Tibial nerve (tissue), 4 donors: ENCODE results near the gene RSRP1. TPM values are rescaled to one million over a fixed set of nuclear protein-coding genes. Genes with fewer than 3 reads are reported as not detected.

Source experiments
- DNase-seq, 2 donors: peaks; one replicate each; pipeline ENCODE4 v3.0.0-alpha.2; 2019; ENCODE audit warnings: low spot score in 2 of 2
- H3K27ac ChIP-seq, 4 donors: fragments of 200-600 bp; sonication (generic) in 3 of 4; one replicate each; pipeline ENCODE4 v1.5.1; 2017 to 2019; ENCODE audit warnings: mild to moderate bottlenecking in 1 of 4
- H3K27me3 ChIP-seq, 2 donors: fragments of 200-600 bp; sonication (generic) in 1 of 2; one replicate each; pipeline versions ENCODE4 v1.5.1 to v1.6.0; 2017 to 2019
- H3K36me3 ChIP-seq, 3 donors: fragments of 200-600 bp; sonication (generic); one replicate each; pipeline ENCODE4 v1.5.1; 2018 to 2019
- H3K4me1 ChIP-seq, 4 donors: fragments of 200-600 bp; sonication (generic) in 3 of 4; one replicate each; pipeline ENCODE4 v1.5.1; 2017 to 2019
- H3K4me3 ChIP-seq, 4 donors: fragments of 200-600 bp; sonication (generic) in 3 of 4; one replicate each; pipeline ENCODE4 v1.5.1; 2017 to 2019; ENCODE audit warnings: mild to moderate bottlenecking in 1 of 4, moderate library complexity in 1 of 4
- H3K9me3 ChIP-seq, 4 donors: fragments of 200-600 bp; sonication (generic) in 3 of 4; one replicate each; pipeline ENCODE4 v1.5.1; 2017 to 2019
- CTCF ChIP-seq, 5 experiments: fragments of 200-600 bp in 3 of 5; fragments of 450-650 bp in 2 of 5; sonication (generic) in 3 of 5; IDR thresholded peaks; one replicate each; pipeline ENCODE4 v1.5.1; 2016 to 2019; ENCODE audit warnings: antibody characterized with exemption in 5 of 5, mild to moderate bottlenecking in 3 of 5, moderate library complexity in 2 of 5
- EP300 ChIP-seq, 2 donors: sonication (generic); formaldehyde crosslinking; IDR thresholded peaks; one replicate each; pipeline ENCODE4 v1.6.1; 2017; ENCODE audit warnings: antibody characterized with exemption in 2 of 2, mild to moderate bottlenecking in 1 of 2
- POLR2A ChIP-seq, 2 donors: fragments of 450-650 bp; IDR thresholded peaks; one replicate each; pipeline ENCODE4 v1.6.1; 2017; ENCODE audit warnings: antibody characterized with exemption in 2 of 2, mild to moderate bottlenecking in 2 of 2, moderate library complexity in 2 of 2
- WGBS, 2 donors: methylation state at CpG; one replicate each; pipeline ENCODE4 v1.1.5; 2018; 5-methylcytosine and 5-hydroxymethylcytosine counted together
- total RNA-seq, 4 donors: library from RNA; depleted of rRNA; stranded (reverse); fragments of >200 nt; gene quantifications; one replicate each; pipeline ENCODE4 v1.1.0, GENCODE V29; 2016

Gene RSRP1
- total RNA-seq, 4 donors from 2014 or later, result 169 to 191 (median 178) TPM

- Histone ChIP-seq H3K36me3 (no peaks in the 10 kb centered on the region), H3K27me3 (peaks cover 0 to 17% of the 10 kb centered on the region in 2 donors), H3K9me3 (no peaks in the 10 kb centered on the region), H3K27ac (no peak overlapping the region), H3K4me3 (no peak overlapping the region), H3K4me1 (peaks cover 0 to 13% (median 0%) of the 10 kb centered on the region in 4 donors)
- DNase-seq, result no peak
- 29 to 62% methylated on average over 20 of the region's 20 CpGs for WGBS, 2 donors
- TF ChIP-seq CTCF (IDR thresholded peaks at IDR 0.05), result no peak
- TF ChIP-seq EP300 (IDR thresholded peaks at IDR 0.05), result no peak
- no peak for TF ChIP-seq POLR2A (IDR thresholded peaks at IDR 0.05)
Observed at GRCh38 chr1:25197235-25197975, 49.8 kb downstream of the RSRP1 start.

- TF ChIP-seq EP300 (IDR thresholded peaks at IDR 0.05), result no peak
- no peak for TF ChIP-seq CTCF (IDR thresholded peaks at IDR 0.05)
- no peak for TF ChIP-seq POLR2A (IDR thresholded peaks at IDR 0.05)
- H3K27ac ChIP-seq, result no peak overlapping the region
- 76 to 81% methylated on average over 7 of the region's 7 CpGs for WGBS, 2 donors
Observed at GRCh38 chr1:25196830-25197229, 50.4 kb downstream of the RSRP1 start.

GRCh38 chr1:25195835-25196234, 51.4 kb downstream of the RSRP1 start:
- WGBS, 2 donors, result 69 to 76% methylated on average over 6 of the region's 6 CpGs
- Histone ChIP-seq H3K36me3 (no peaks in the 10 kb centered on the region), H3K9me3 (no peaks in the 10 kb centered on the region), H3K4me3 (no peak overlapping the region), H3K4me1 (peaks cover 0 to 13% (median 0%) of the 10 kb centered on the region in 4 donors), H3K27ac (no peak overlapping the region), H3K27me3 (peaks cover 0 to 17% of the 10 kb centered on the region in 2 donors)
- DNase-seq, result no peak
- TF ChIP-seq POLR2A (IDR thresholded peaks at IDR 0.05) (no peak), EP300 (IDR thresholded peaks at IDR 0.05) (no peak), CTCF (IDR thresholded peaks at IDR 0.05) (no peak)

More at GRCh38 chr1:25196830-25197229, 50.4 kb downstream of the RSRP1 start:
- Histone ChIP-seq H3K27me3 (peaks cover 0 to 17% of the 10 kb centered on the region in 2 donors), H3K4me1 (peaks cover 0 to 13% (median 0%) of the 10 kb centered on the region in 4 donors), H3K9me3 (no peaks in the 10 kb centered on the region), H3K36me3 (no peaks in the 10 kb centered on the region), H3K4me3 (no peak overlapping the region)
- no peak for DNase-seq

- Histone ChIP-seq H3K36me3 (no peaks in the 10 kb centered on the region), H3K27ac (no peak overlapping the region), H3K4me3 (no peak overlapping the region), H3K27me3 (peaks cover 0 to 17% of the 10 kb centered on the region in 2 donors), H3K9me3 (no peaks in the 10 kb centered on the region), H3K4me1 (peaks cover 0 to 13% (median 0%) of the 10 kb centered on the region in 4 donors)
- TF ChIP-seq CTCF (IDR thresholded peaks at IDR 0.05), result no peak
- no peak for TF ChIP-seq EP300 (IDR thresholded peaks at IDR 0.05)
- TF ChIP-seq POLR2A (IDR thresholded peaks at IDR 0.05), result no peak
- 69% methylated on average over 13 to 15 of the region's 17 CpGs for WGBS, 2 donors
- no peak for DNase-seq
Observed at GRCh38 chr1:25194572-25195020, 52.7 kb downstream of the RSRP1 start.

GRCh38 chr1:25194054-25194453, 53.2 kb downstream of the RSRP1 start:
- no peak overlapping the region for H3K27ac ChIP-seq
- no peaks in the 10 kb centered on the region for H3K36me3 ChIP-seq
- peaks cover 0 to 17% of the 10 kb centered on the region in 2 donors for H3K27me3 ChIP-seq
- WGBS, 2 donors, result 64 to 74% methylated on average over 8 of the region's 8 CpGs
- no peak overlapping the region for H3K4me3 ChIP-seq
- H3K4me1 ChIP-seq, result peaks cover 0 to 11% (median 0%) of the 10 kb centered on the region in 4 donors
- no peak for TF ChIP-seq CTCF (IDR thresholded peaks at IDR 0.05)
- no peak for TF ChIP-seq EP300 (IDR thresholded peaks at IDR 0.05)
- no peak for TF ChIP-seq POLR2A (IDR thresholded peaks at IDR 0.05)
- no peak for DNase-seq
- no peaks in the 10 kb centered on the region for H3K9me3 ChIP-seq
